ENCODE measurements around the gene CNTROB.

The CNTROB gene

GRCh38 chr17:7887482-7888183 is 44.4 kb upstream of the CNTROB start (continued):
- TF ChIP-seq, protein P1, sequence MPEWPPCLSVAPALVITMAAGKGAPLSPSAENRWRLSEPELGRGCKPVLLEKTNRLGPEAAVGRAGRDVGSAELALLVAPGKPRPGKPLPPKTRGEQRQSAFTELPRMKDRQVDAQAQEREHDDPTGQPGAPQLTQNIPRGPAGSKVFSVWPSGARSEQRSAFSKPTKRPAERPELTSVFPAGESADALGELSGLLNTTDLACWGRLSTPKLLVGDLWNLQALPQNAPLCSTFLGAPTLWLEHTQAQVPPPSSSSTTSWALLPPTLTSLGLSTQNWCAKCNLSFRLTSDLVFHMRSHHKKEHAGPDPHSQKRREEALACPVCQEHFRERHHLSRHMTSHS (tag by site-specific recombination; IDR thresholded peaks at IDR 0.05): no peak
- TF ChIP-seq HOXA7 (CRISPR knock-in tag; IDR thresholded peaks at IDR 0.05; ENCODE audit: borderline replicate concordance) (no peak), ZNF169 (tag by site-specific recombination; IDR thresholded peaks at IDR 0.05) (no peak), ZNF248 (tag by site-specific recombination; IDR thresholded peaks at IDR 0.05) (no peak), ZNF394 (tag by site-specific recombination; IDR thresholded peaks at IDR 0.05; ENCODE audit: borderline replicate concordance) (no peak), ZSCAN16 (tag by site-specific recombination; IDR thresholded peaks at IDR 0.05) (peak; percentile 53; the same call in 1 of the 2 replicates), GLIS2 (tag by site-specific recombination; IDR thresholded peaks at IDR 0.05) (peak; percentile 71), OVOL3 (tag by site-specific recombination; IDR thresholded peaks at IDR 0.05) (no peak), ZNF133 (tag by site-specific recombination; IDR thresholded peaks at IDR 0.05) (no peak), OSR2 (tag by site-specific recombination; IDR thresholded peaks at IDR 0.05) (peak; percentile 19; the same call in 1 of the 2 replicates), ZNF626 (tag by site-specific recombination; IDR thresholded peaks at IDR 0.05) (no peak), ZNF837 (tag by site-specific recombination; IDR thresholded peaks at IDR 0.05) (no peak), BCL11B (tag by site-specific recombination; IDR thresholded peaks at IDR 0.05; ENCODE audit: low read depth) (no peak), ZBTB44 (tag by site-specific recombination; IDR thresholded peaks at IDR 0.05) (0 out of 2 replicates have a peak, but pooled peaks have one; percentile 3), ZNF37A (tag by site-specific recombination; IDR thresholded peaks at IDR 0.05) (no peak), ZNF426 (tag by site-specific recombination; IDR thresholded peaks at IDR 0.05) (no peak), ZNF571 (tag by site-specific recombination; IDR thresholded peaks at IDR 0.05) (no peak), PATZ1 (tag by site-specific recombination; IDR thresholded peaks at IDR 0.05) (peak; percentile 96), KLF1 (tag by site-specific recombination; IDR thresholded peaks at IDR 0.05) (peak; percentile 61; the same call in 1 of the 2 replicates), ZFP69B (tag by site-specific recombination; IDR thresholded peaks at IDR 0.05) (0 out of 2 replicates have a peak, but pooled peaks have one; percentile 36), ZNF48 (tag by site-specific recombination; IDR thresholded peaks at IDR 0.05) (no peak)
- TF ChIP-seq, protein P2, sequence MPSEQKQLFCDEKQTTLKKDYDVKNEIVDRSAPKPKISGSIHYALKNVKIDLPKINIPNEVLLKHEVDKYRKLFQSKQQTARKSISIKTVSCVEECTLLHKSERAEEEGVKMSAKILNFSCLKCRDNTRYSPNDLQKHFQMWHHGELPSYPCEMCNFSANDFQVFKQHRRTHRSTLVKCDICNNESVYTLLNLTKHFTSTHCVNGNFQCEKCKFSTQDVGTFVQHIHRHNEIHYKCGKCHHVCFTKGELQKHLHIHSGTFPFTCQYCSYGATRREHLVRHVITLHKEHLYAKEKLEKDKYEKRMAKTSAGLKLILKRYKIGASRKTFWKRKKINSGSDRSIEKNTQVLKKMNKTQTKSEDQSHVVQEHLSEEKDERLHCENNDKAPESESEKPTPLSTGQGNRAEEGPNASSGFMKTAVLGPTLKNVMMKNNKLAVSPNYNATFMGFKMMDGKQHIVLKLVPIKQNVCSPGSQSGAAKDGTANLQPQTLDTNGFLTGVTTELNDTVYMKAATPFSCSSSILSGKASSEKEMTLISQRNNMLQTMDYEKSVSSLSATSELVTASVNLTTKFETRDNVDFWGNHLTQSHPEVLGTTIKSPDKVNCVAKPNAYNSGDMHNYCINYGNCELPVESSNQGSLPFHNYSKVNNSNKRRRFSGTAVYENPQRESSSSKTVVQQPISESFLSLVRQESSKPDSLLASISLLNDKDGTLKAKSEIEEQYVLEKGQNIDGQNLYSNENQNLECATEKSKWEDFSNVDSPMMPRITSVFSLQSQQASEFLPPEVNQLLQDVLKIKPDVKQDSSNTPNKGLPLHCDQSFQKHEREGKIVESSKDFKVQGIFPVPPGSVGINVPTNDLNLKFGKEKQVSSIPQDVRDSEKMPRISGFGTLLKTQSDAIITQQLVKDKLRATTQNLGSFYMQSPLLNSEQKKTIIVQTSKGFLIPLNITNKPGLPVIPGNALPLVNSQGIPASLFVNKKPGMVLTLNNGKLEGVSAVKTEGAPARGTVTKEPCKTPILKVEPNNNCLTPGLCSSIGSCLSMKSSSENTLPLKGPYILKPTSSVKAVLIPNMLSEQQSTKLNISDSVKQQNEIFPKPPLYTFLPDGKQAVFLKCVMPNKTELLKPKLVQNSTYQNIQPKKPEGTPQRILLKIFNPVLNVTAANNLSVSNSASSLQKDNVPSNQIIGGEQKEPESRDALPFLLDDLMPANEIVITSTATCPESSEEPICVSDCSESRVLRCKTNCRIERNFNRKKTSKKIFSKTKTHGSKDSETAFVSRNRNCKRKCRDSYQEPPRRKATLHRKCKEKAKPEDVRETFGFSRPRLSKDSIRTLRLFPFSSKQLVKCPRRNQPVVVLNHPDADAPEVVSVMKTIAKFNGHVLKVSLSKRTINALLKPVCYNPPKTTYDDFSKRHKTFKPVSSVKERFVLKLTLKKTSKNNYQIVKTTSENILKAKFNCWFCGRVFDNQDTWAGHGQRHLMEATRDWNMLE (tag by site-specific recombination; conservative IDR thresholded peaks at IDR 0.05; ENCODE audit: low read depth): no peak
- TF ChIP-seq, protein P3, sequence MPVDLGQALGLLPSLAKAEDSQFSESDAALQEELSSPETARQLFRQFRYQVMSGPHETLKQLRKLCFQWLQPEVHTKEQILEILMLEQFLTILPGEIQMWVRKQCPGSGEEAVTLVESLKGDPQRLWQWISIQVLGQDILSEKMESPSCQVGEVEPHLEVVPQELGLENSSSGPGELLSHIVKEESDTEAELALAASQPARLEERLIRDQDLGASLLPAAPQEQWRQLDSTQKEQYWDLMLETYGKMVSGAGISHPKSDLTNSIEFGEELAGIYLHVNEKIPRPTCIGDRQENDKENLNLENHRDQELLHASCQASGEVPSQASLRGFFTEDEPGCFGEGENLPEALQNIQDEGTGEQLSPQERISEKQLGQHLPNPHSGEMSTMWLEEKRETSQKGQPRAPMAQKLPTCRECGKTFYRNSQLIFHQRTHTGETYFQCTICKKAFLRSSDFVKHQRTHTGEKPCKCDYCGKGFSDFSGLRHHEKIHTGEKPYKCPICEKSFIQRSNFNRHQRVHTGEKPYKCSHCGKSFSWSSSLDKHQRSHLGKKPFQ (tag by site-specific recombination; IDR thresholded peaks at IDR 0.05): peak; percentile 75
- TF ChIP-seq, protein P4, sequence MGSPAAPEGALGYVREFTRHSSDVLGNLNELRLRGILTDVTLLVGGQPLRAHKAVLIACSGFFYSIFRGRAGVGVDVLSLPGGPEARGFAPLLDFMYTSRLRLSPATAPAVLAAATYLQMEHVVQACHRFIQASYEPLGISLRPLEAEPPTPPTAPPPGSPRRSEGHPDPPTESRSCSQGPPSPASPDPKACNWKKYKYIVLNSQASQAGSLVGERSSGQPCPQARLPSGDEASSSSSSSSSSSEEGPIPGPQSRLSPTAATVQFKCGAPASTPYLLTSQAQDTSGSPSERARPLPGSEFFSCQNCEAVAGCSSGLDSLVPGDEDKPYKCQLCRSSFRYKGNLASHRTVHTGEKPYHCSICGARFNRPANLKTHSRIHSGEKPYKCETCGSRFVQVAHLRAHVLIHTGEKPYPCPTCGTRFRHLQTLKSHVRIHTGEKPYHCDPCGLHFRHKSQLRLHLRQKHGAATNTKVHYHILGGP (tag by site-specific recombination; IDR thresholded peaks at IDR 0.05): no peak

All from HEK293 (cell line).